ENCODE measurements around the gene AGR2.

- TF ChIP-seq EZH2 (IDR thresholded peaks at IDR 0.05; ENCODE audit: borderline replicate concordance, low read depth, low read length, poor library complexity, severe bottlenecking) = no peak
- no peak for TF ChIP-seq CTCF (conservative IDR thresholded peaks at IDR 0.05; ENCODE audit: low read depth, low read length)
Observed at GRCh38 chr7:16753102-16753931, 51.5 kb downstream of the AGR2 start, which contains the start of gene TSPAN13.
